Astrocyte of the spinal cord (primary cell): ENCODE results near the gene BAIAP3.
"Not testable (repeated sequence)": the region's sequence is repeated elsewhere in the genome, so short reads cannot be mapped to it uniquely, and the experiment has no call there.

Experiments
- DNase-seq: peaks from one replicate; pipeline ENCODE4 v3.0.0; 2011; ENCODE audit warnings: low read depth, low spot score
- H3K4me3 ChIP-seq: 2 replicates; pipeline ENCODE4 v1.5.1; 2011; ENCODE audit warnings: low read depth, mild to moderate bottlenecking, low read length, moderate library complexity
- CTCF ChIP-seq: IDR thresholded peaks from 2 replicates; pipeline ENCODE4 v1.5.1; 2012; ENCODE audit warnings: low read depth, mild to moderate bottlenecking, low read length, inconsistent platforms
- in situ Hi-C: cut with HindIII; loops from 2 replicates; pipeline ENCODE4 v1.10.0; 2017; ENCODE audit warnings: low sequenced_read_pairs

BAIAP3 gene

GRCh38 chr16:1325261-1325660 is 8.2 kb upstream of the BAIAP3 start:
- TF ChIP-seq CTCF = no peak
- no peak overlapping the region for H3K4me3 ChIP-seq
- in situ Hi-C loops = no loop called here
- DNase-seq = no peak

- in situ Hi-C loops = no loop called here
- no peak overlapping the region for H3K4me3 ChIP-seq
- no peak for DNase-seq
- TF ChIP-seq CTCF = no peak
Measured at GRCh38 chr16:1325673-1326371, 7.6 kb upstream of the BAIAP3 start.

- in situ Hi-C loops = no loop called here
- no peak overlapping the region for H3K4me3 ChIP-seq
- no peak for DNase-seq
- no peak for TF ChIP-seq CTCF
Measured at GRCh38 chr16:1326391-1326790, 7.1 kb upstream of the BAIAP3 start.

GRCh38 chr16:1326946-1327618 is 6.4 kb upstream of the BAIAP3 start:
- no peak overlapping the region for H3K4me3 ChIP-seq
- in situ Hi-C loops = no loop called here
- TF ChIP-seq CTCF = no peak
- DNase-seq = no peak

GRCh38 chr16:1327619-1327947 is 5.9 kb upstream of the BAIAP3 start:
- no peak for TF ChIP-seq CTCF
- H3K4me3 ChIP-seq = no peak overlapping the region
- DNase-seq = no peak
- in situ Hi-C loops = no loop called here

GRCh38 chr16:1328136-1328535 is 5.3 kb upstream of the BAIAP3 start:
- in situ Hi-C loops, DNase-seq, H3K4me3 ChIP-seq: not testable (repeated sequence)

DNA sequence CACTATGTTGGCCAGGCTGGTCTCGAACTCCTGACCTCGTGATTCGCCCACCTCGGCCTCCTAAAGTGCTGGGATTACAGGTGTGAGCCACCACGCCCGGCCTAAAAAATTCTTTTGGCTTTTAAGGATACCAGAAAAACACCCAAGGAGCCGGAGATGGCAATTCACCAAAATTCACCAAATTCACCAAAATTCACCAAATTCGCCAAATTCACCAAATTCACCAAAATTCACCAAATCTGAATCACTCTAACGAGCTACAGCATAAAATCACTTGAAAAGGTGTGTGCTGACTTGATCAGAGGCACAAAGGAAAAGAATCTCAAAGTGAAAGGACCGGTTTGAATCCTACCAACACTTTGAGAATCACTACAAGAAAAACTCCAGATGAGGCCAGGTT is 4.5 kb upstream of the BAIAP3 start:
- DNase-seq = not testable (repeated sequence)

More for the DNA sequence above, 4.5 kb upstream of the BAIAP3 start:
- H3K4me3 ChIP-seq, in situ Hi-C loops: not testable (repeated sequence)
